ENCODE results near the gene ACTRT2.

Gene ACTRT2

GRCh38 chr1:2975466-2976179 is 45.6 kb upstream of the ACTRT2 start:
- no peak for TF ChIP-seq CTCF (conservative IDR thresholded peaks at IDR 0.05)

GRCh38 chr1:2976180-2976562 is 45.1 kb upstream of the ACTRT2 start:
- TF ChIP-seq CTCF (conservative IDR thresholded peaks at IDR 0.05), result no peak
- no peak overlapping the region for H3K27ac ChIP-seq

More at GRCh38 chr1:2975466-2976179, 45.6 kb upstream of the ACTRT2 start:
- no peak overlapping the region for H3K27ac ChIP-seq

- H3K27ac ChIP-seq, result no peak overlapping the region
- no peak for TF ChIP-seq CTCF (conservative IDR thresholded peaks at IDR 0.05)
Observed at GRCh38 chr1:2977886-2978611, 43.2 kb upstream of the ACTRT2 start.

GRCh38 chr1:2978691-2979190 is 42.5 kb upstream of the ACTRT2 start:
- no peak for TF ChIP-seq CTCF (conservative IDR thresholded peaks at IDR 0.05)
- H3K27ac ChIP-seq, result no peak overlapping the region

GRCh38 chr1:2979191-2980072 is 41.8 kb upstream of the ACTRT2 start:
- no peak overlapping the region for H3K27ac ChIP-seq
- TF ChIP-seq CTCF (conservative IDR thresholded peaks at IDR 0.05), result no peak

GRCh38 chr1:2980073-2980791 is 41.0 kb upstream of the ACTRT2 start:
- no peak overlapping the region for H3K27ac ChIP-seq
- TF ChIP-seq CTCF (conservative IDR thresholded peaks at IDR 0.05), result no peak

Data from VCaP (cell line).